H1 (cell line): Measurements from ENCODE around the gene CFAP74. TPM values are rescaled to one million over a fixed set of nuclear protein-coding genes. Genes with fewer than 3 reads are reported as not detected.

Source experiments
- CTCF ChIA-PET: fragments of 300-600 bp; sonication (Branson Sonifier 250); formaldehyde crosslinking; loops from one replicate; lab custom pipeline; 2021; ENCODE audit not compliant: partially characterized antibody; lab: Charles Lee
- POLR2A ChIA-PET: fragments of 300-600 bp; sonication (Branson Sonifier 250); formaldehyde crosslinking; loops from one replicate; lab custom pipeline; 2021; ENCODE audit warnings: inconsistent platforms; ENCODE audit not compliant: partially characterized antibody; lab: Charles Lee
- DNase-seq, 2 experiments: peaks; one replicate each; pipeline versions ENCODE4 v3.0.0 to v3.0.0-alpha.2; 2010 to 2022; ENCODE audit warnings: low spot score in 2 of 2, low read depth in 1 of 2, mixed read lengths in 1 of 2
- FAIRE-seq: peaks from 2 replicates; lab custom pipeline; 2011; peaks lifted over from hg19 to GRCh38; lab: Jason Lieb, UNC
- H2AFZ ChIP-seq: 2 replicates; pipeline ENCODE4 v1.8.1; 2012; ENCODE audit warnings: low read length, inconsistent platforms
- H2AK5ac ChIP-seq: 2 replicates; pipeline ENCODE4 v1.6.1; 2013; ENCODE audit warnings: low read depth, low read length
- H2BK120ac ChIP-seq: replicated peaks from 2 replicates; pipeline ENCODE3; 2013; ENCODE audit warnings: low read depth, low read length, inconsistent platforms
- H2BK12ac ChIP-seq: 2 replicates; pipeline ENCODE4 v1.6.1; 2013; ENCODE audit warnings: low read depth, low read length
- H2BK15ac ChIP-seq: 2 replicates; pipeline ENCODE4 v1.6.1; 2013; ENCODE audit warnings: low read length
- H2BK20ac ChIP-seq: 2 replicates; pipeline ENCODE4 v1.6.1; 2013; ENCODE audit warnings: low read length
- H2BK5ac ChIP-seq: 2 replicates; pipeline ENCODE4 v1.6.1; 2013; ENCODE audit warnings: low read depth, low read length
- H3K14ac ChIP-seq: 2 replicates; pipeline ENCODE4 v1.6.1; 2013; ENCODE audit warnings: inconsistent platforms; ENCODE audit not compliant: insufficient read length
- H3K18ac ChIP-seq: 2 replicates; pipeline ENCODE4 v1.6.1; 2013; ENCODE audit warnings: low read length; ENCODE audit errors: extremely low read depth
- H3K23ac ChIP-seq: 2 replicates; pipeline ENCODE4 v1.6.1; 2013; ENCODE audit warnings: inconsistent platforms; ENCODE audit not compliant: insufficient read length
- H3K23me2 ChIP-seq: 2 replicates; pipeline ENCODE4 v1.6.1; 2013; ENCODE audit warnings: low read depth, low read length
- H3K27ac ChIP-seq: 2 replicates; pipeline ENCODE4 v1.6.1; 2011; ENCODE audit warnings: low read depth, low read length, inconsistent platforms
- H3K27me3 ChIP-seq, 4 experiments: replicated peaks in 1 of 4; 1 replicate in 1 of 4; 2 replicates in 3 of 4; pipeline versions ENCODE4 v1.6.1 to v1.8.1; 2011 to 2013; ENCODE audit warnings: low read length in 3 of 4, mild to moderate bottlenecking in 3 of 4, inconsistent platforms in 2 of 4, mixed read lengths in 2 of 4, moderate library complexity in 1 of 4; ENCODE audit not compliant: control insufficient read depth in 3 of 4, insufficient read depth in 3 of 4; ENCODE audit errors: extremely low read depth in 1 of 4
- H3K36me3 ChIP-seq, 4 experiments: 2 replicates each; pipeline versions ENCODE4 v1.6.1 to v1.8.1; 2011 to 2013; ENCODE audit warnings: mild to moderate bottlenecking in 4 of 4, low read length in 3 of 4, moderate library complexity in 2 of 4, control low read depth in 1 of 4, inconsistent platforms in 1 of 4; ENCODE audit not compliant: insufficient read depth in 4 of 4, control insufficient read depth in 2 of 4
- H3K4ac ChIP-seq: replicated peaks from 2 replicates; pipeline ENCODE3; 2013; ENCODE audit warnings: low read length, low read depth, mixed read lengths, inconsistent platforms; ENCODE audit not compliant: insufficient read length
- H3K4me1 ChIP-seq, 4 experiments: replicated peaks in 1 of 4; 1 replicate in 1 of 4; 2 replicates in 3 of 4; pipeline versions ENCODE4 v1.6.1 to v1.8.1; 2011 to 2013; ENCODE audit warnings: low read length in 3 of 4, inconsistent platforms in 2 of 4, mixed read lengths in 1 of 4; ENCODE audit not compliant: insufficient read depth in 4 of 4, control insufficient read depth in 3 of 4
- H3K4me2 ChIP-seq, 2 experiments: 2 replicates each; pipeline versions ENCODE4 v1.6.1 to v1.8.1; 2011 to 2013; ENCODE audit warnings: low read depth in 2 of 2, low read length in 2 of 2, control low read depth in 1 of 2, inconsistent platforms in 1 of 2, mild to moderate bottlenecking in 1 of 2; ENCODE audit not compliant: insufficient read depth in 1 of 2
- H3K4me3 ChIP-seq, 4 experiments: fragments of 200-600, 300-600 bp in 1 of 4; sonication (generic), shearing (Covaris generic), sonication (Bioruptor Twin) in 1 of 4; 2 replicates each; pipeline versions ENCODE4 v1.5.1 to v1.8.1; 2011 to 2016; ENCODE audit warnings: low read length in 4 of 4, low read depth in 3 of 4, control low read depth in 2 of 4, inconsistent platforms in 2 of 4, mild to moderate bottlenecking in 2 of 4, mixed read lengths in 1 of 4, moderate library complexity in 1 of 4; ENCODE audit not compliant: insufficient read depth in 2 of 4; ENCODE audit errors: extremely low read depth in 1 of 4
- H3K56ac ChIP-seq: replicated peaks from 2 replicates; pipeline ENCODE3; 2013; ENCODE audit warnings: low read depth, mild to moderate bottlenecking, mixed read lengths, low read length, inconsistent platforms; ENCODE audit not compliant: insufficient read length
- H3K79me1 ChIP-seq: 2 replicates; pipeline ENCODE4 v1.6.1; 2013; ENCODE audit warnings: low read depth, low read length, control low read depth
- H3K79me2 ChIP-seq, 2 experiments: 2 replicates each; pipeline versions ENCODE4 v1.6.1 to v1.8.1; 2012 to 2013; ENCODE audit warnings: low read length in 2 of 2, mild to moderate bottlenecking in 2 of 2, inconsistent platforms in 1 of 2; ENCODE audit not compliant: insufficient read depth in 2 of 2, control insufficient read depth in 1 of 2
- H3K9ac ChIP-seq, 4 experiments: replicated peaks in 1 of 4; 1 replicate in 1 of 4; 2 replicates in 3 of 4; pipeline versions ENCODE4 v1.6.1 to v1.8.1; 2011 to 2013; ENCODE audit warnings: low read depth in 3 of 4, low read length in 3 of 4, control low read depth in 2 of 4, mild to moderate bottlenecking in 2 of 4, moderate library complexity in 2 of 4, inconsistent platforms in 1 of 4; ENCODE audit errors: extremely low read depth in 1 of 4
- H3K9me3 ChIP-seq, 2 experiments: 2 replicates each; pipeline versions ENCODE4 v1.6.1 to v1.8.1; 2012 to 2013; ENCODE audit warnings: mild to moderate bottlenecking in 2 of 2, moderate library complexity in 2 of 2, control low read depth in 1 of 2, inconsistent platforms in 1 of 2, low read depth in 1 of 2, low read length in 1 of 2, mixed read lengths in 1 of 2; ENCODE audit not compliant: insufficient read depth in 2 of 2
- H4K20me1 ChIP-seq, 2 experiments: replicated peaks in 1 of 2; 2 replicates each; pipeline versions ENCODE3 to v1.8.1; 2011 to 2013; ENCODE audit warnings: inconsistent platforms in 2 of 2, low read length in 2 of 2, mild to moderate bottlenecking in 1 of 2; ENCODE audit not compliant: insufficient read depth in 2 of 2, control insufficient read depth in 1 of 2
- H4K5ac ChIP-seq: 2 replicates; pipeline ENCODE4 v1.6.1; 2013; ENCODE audit warnings: low read length, low read depth, mixed read lengths, inconsistent platforms; ENCODE audit not compliant: insufficient read length
- H4K8ac ChIP-seq: 2 replicates; pipeline ENCODE4 v1.8.0; 2013; ENCODE audit warnings: mild to moderate bottlenecking, moderate library complexity, low read length, inconsistent platforms; ENCODE audit not compliant: insufficient read depth; ENCODE audit errors: extremely low read depth
- H4K91ac ChIP-seq: replicated peaks from 2 replicates; pipeline ENCODE3; 2013; ENCODE audit warnings: low read length, mixed read lengths, inconsistent platforms; ENCODE audit not compliant: insufficient read length
- CBX5 ChIP-seq: fragments of 300-800, 300-1000 bp; sonication (generic); IDR thresholded peaks from 2 replicates; pipeline ENCODE4 v1.7.1; 2016; ENCODE audit warnings: antibody characterized with exemption, low read length, low read depth
- CHD1 ChIP-seq: IDR thresholded peaks from 2 replicates; pipeline ENCODE4 v1.6.1; 2012; ENCODE audit warnings: low read depth, low read length, improper control_type of control experiment
- EGR1 ChIP-seq: IDR thresholded peaks from 2 replicates; pipeline ENCODE4 v1.6.1; 2011; ENCODE audit warnings: low read depth, low read length, borderline replicate concordance
- HDAC6 ChIP-seq: IDR thresholded peaks from one replicate; pipeline ENCODE4 v1.7.1; 2012; ENCODE audit warnings: low read depth, mild to moderate bottlenecking, inconsistent platforms, low read length, moderate library complexity
- PHF8 ChIP-seq: fragments of 200-600 bp; sonication (generic); conservative IDR thresholded peaks from 2 replicates; pipeline ENCODE4 v1.7.1; 2012; ENCODE audit warnings: low read depth, mild to moderate bottlenecking, inconsistent platforms, low read length, moderate library complexity
- POLR2A ChIP-seq, 2 experiments: IDR thresholded peaks; 1 replicate in 1 of 2; 2 replicates in 1 of 2; pipeline ENCODE4 v1.6.1; 2011; ENCODE audit warnings: low read depth in 2 of 2, low read length in 2 of 2, mild to moderate bottlenecking in 2 of 2; ENCODE audit errors: control extremely low read depth in 1 of 2
- RAD21 ChIP-seq, 2 experiments: IDR thresholded peaks in 1 of 2; conservative IDR thresholded peaks in 1 of 2; 2 replicates each; pipeline ENCODE4 v1.6.1; 2011; ENCODE audit warnings: low read depth in 2 of 2, low read length in 2 of 2, improper control_type of control experiment in 1 of 2, inconsistent platforms in 1 of 2, mild to moderate bottlenecking in 1 of 2, moderate library complexity in 1 of 2
- RNF2 ChIP-seq: fragments of 200-900, 300-1000 bp; sonication (generic); IDR thresholded peaks from 2 replicates; pipeline ENCODE4 v1.7.1; 2016; ENCODE audit warnings: borderline replicate concordance, low read depth, mild to moderate bottlenecking, antibody characterized with exemption, low read length; ENCODE audit not compliant: poor library complexity, severe bottlenecking; ENCODE audit errors: missing control alignments
- RXRA ChIP-seq: IDR thresholded peaks from 2 replicates; pipeline ENCODE4 v1.6.1; 2011; ENCODE audit warnings: low read depth, mild to moderate bottlenecking, low read length, moderate library complexity; ENCODE audit not compliant: insufficient read depth
- SUZ12 ChIP-seq: fragments of 200-600 bp; sonication (generic); IDR thresholded peaks from 2 replicates; pipeline ENCODE4 v1.6.1; 2012; ENCODE audit warnings: mild to moderate bottlenecking, inconsistent platforms, low read length, moderate library complexity, mixed read lengths
- TBP ChIP-seq: IDR thresholded peaks from 2 replicates; pipeline ENCODE4 v1.6.1; 2011; ENCODE audit warnings: low read depth, low read length, improper control_type of control experiment
- WGBS, 2 experiments: shearing (Covaris generic) in 1 of 2; methylation state at CpG; one replicate each; pipeline versions ENCODE4 v1.1.6 to v1.1.7; 2013 to 2015; ENCODE audit warnings: low lambda C conversion rate in 2 of 2, mixed read lengths in 2 of 2, inconsistent platforms in 1 of 2, low coverage in 1 of 2, missing lambda C conversion rate in 1 of 2; ENCODE audit not compliant: insufficient replicate concordance in 2 of 2, insufficient coverage in 1 of 2, insufficient read length in 1 of 2; ENCODE audit errors: extremely low coverage in 1 of 2, missing lambda C conversion rate in 1 of 2; 5-methylcytosine and 5-hydroxymethylcytosine counted together
- polyA plus RNA-seq, 7 experiments: library from polyadenylated mRNA; depleted of rRNA in 3 of 7; stranded (reverse) in 5 of 7; unstranded in 2 of 7; fragments of >200 nt in 5 of 7; fragments of 200-250 nt in 2 of 7; gene quantifications; 1 replicate in 5 of 7; 2 replicates in 1 of 7; 4 replicates in 1 of 7; pipeline versions ENCODE4 v1.2.1 to v1.2.3, GENCODE V29; 2011 to 2013; ENCODE audit warnings: missing spikeins in 2 of 7, mixed read lengths in 2 of 7
- total RNA-seq: library from RNA; stranded (reverse); fragmentation: NEBNext Ultra II Directional; extraction: Animal tissue kit (Norgen Biotek cat#: 25700); gene quantifications from 2 replicates; pipeline ENCODE4 v1.2.1, GENCODE V29; 2021

The CFAP74 gene
- total and polyA plus RNA-seq, 2 of the 8 experiments (the other 6 are each of a cell fraction or from before 2014, with no cell fraction given), result 0.09 to 0.20 TPM

- H4K91ac ChIP-seq, result peak overlapping the region; percentile 58
- H3K23me2 ChIP-seq, result peaks cover 4% of the 10 kb centered on the region; the same call in 1 of the 2 replicates
- 0 out of 2 replicates have a peak overlapping the region, but pooled peaks have one; percentile 48 for H2BK20ac ChIP-seq
- peaks cover 0 to 15% (median 10%) of the 10 kb centered on the region in 4 experiments; a peak in 6 of 7 replicates for H3K4me1 ChIP-seq
- no peak overlapping the region for H2AFZ ChIP-seq
- H4K20me1 ChIP-seq, result no peaks in the 10 kb centered on the region
- no peaks in the 10 kb centered on the region for H3K36me3 ChIP-seq
- WGBS, 2 experiments, result 88% methylated on average over 27 of the region's 27 CpGs; no CpG with 5 or more reads in 1 of the 2 experiments
- CTCF ChIA-PET, result interaction anchor here (0.6 to 1.3 kb wide), 5 partner anchors 20 to 310 kb away, joined by 3 to 8 read pairs (median 4); no protein-coding TSS in a partner anchor
- H2BK120ac ChIP-seq, result no peak overlapping the region
- no peaks in the 10 kb centered on the region for H3K79me1 ChIP-seq
- FAIRE-seq (no peak), DNase-seq (no peak)
- no peak overlapping the region for H3K9ac ChIP-seq
- H3K14ac ChIP-seq, result no peak overlapping the region
- no peak overlapping the region for H4K5ac ChIP-seq
- peak overlapping the region; percentile 99; the same call in 1 of the 2 replicates for H2BK15ac ChIP-seq
- no peaks in the 10 kb centered on the region for H3K79me2 ChIP-seq
- H3K4me2 ChIP-seq, result no peak overlapping the region
- peak overlapping the region; percentile 87; the same call in 1 of the 2 replicates for H2AK5ac ChIP-seq
- no peak overlapping the region; the same call in 1 of the 2 replicates for H4K8ac ChIP-seq
- no peak overlapping the region for H3K27ac ChIP-seq
- H3K23ac ChIP-seq, result no peak overlapping the region
- peaks cover 0 to 2% (median under 1%) of the 10 kb centered on the region in 4 experiments; a peak in 1 of 7 replicates for H3K27me3 ChIP-seq
- H2BK5ac ChIP-seq, result peak overlapping the region; percentile 15; the same call in 1 of the 2 replicates
- H3K4me3 ChIP-seq, result no peak overlapping the region
- H3K18ac ChIP-seq, result no peak overlapping the region
- H3K9me3 ChIP-seq, result peaks cover 0 to 5% of the 10 kb centered on the region in 2 experiments; a peak in 1 of 4 replicates
- POLR2A ChIA-PET, result interaction anchor here (2.6 kb wide), 1 partner anchor 9 kb away, joined by 14 read pairs; no protein-coding TSS in a partner anchor
- H3K4ac ChIP-seq, result peak overlapping the region; percentile 34
- H2BK12ac ChIP-seq, result peak overlapping the region; percentile 90; the same call in 1 of the 2 replicates
- no peak overlapping the region for H3K56ac ChIP-seq
- TF ChIP-seq EGR1, result no peak
- no peak for TF ChIP-seq CHD1
- no peak for TF ChIP-seq POLR2A (IDR thresholded peaks at IDR 0.05; ENCODE audit: control extremely low read depth in 1 of 2, low read depth in 2 of 2, low read length in 2 of 2)
- TF ChIP-seq RAD21 (IDR thresholded peaks at IDR 0.05 in 1 of 2, conservative IDR thresholded peaks at IDR 0.05 in 1 of 2; ENCODE audit: low read depth in 2 of 2, low read length in 2 of 2), result no peak
- no peak for TF ChIP-seq RNF2
- TF ChIP-seq RXRA, result no peak
- no peak for TF ChIP-seq TBP
- TF ChIP-seq CBX5, result no peak
- no peak for TF ChIP-seq PHF8
- no peak for TF ChIP-seq SUZ12
- TF ChIP-seq HDAC6, result no peak
Observed at GRCh38 chr1:1920608-1921458, 82.8 kb downstream of the CFAP74 start.
